PC-9 (cell line): ENCODE results near the gene SLC12A3. TPM values are rescaled to one million over a fixed set of nuclear protein-coding genes. Genes with fewer than 3 reads are reported as not detected.

ENCODE experiments used
- BruUV-seq: library from RNA; stranded (reverse); fragments of 400-500 nt; replicated peaks from 2 replicates; lab custom pipeline; 2021; lab: Mats Ljungman, UMichigan
- CTCF ChIA-PET: fragments of 300-600 bp; sonication (Branson Sonifier 250); formaldehyde crosslinking; loops from one replicate; lab custom pipeline; 2022; ENCODE audit warnings: antibody characterized with exemption; lab: Charles Lee
- POLR2A ChIA-PET: fragments of 300-600 bp; sonication (Branson Sonifier 250); formaldehyde crosslinking; loops from one replicate; lab custom pipeline; 2022; ENCODE audit warnings: antibody characterized with exemption; ENCODE audit not compliant: unreplicated experiment; lab: Charles Lee
- DNase-seq, 2 experiments: peaks; one replicate each; pipeline versions ENCODE4 v3.0.0 to v3.0.0-alpha.2; 2015 to 2022; ENCODE audit warnings: mixed read lengths in 1 of 2
- H2AFZ ChIP-seq: fragments of 200-600 bp; sonication (generic); 2 replicates; pipeline ENCODE4 v1.8.1; 2017; ENCODE audit warnings: antibody characterized with exemption
- H3F3A ChIP-seq: fragments of 200-600 bp; sonication (generic); 2 replicates; pipeline ENCODE4 v1.8.1; 2017; ENCODE audit warnings: antibody characterized with exemption, mild to moderate bottlenecking, low read depth; ENCODE audit not compliant: insufficient read depth
- H3K27ac ChIP-seq: fragments of 200-600 bp; sonication (generic); 2 replicates; pipeline ENCODE4 v1.6.1; 2016; ENCODE audit warnings: mixed run types
- H3K27me3 ChIP-seq: fragments of 200-600 bp; sonication (generic); 2 replicates; pipeline ENCODE4 v1.6.1; 2016; ENCODE audit warnings: low read depth, mixed run types; ENCODE audit not compliant: insufficient read depth
- H3K36me3 ChIP-seq: fragments of 200-600 bp; sonication (generic); 2 replicates; pipeline ENCODE4 v1.6.1; 2016; ENCODE audit warnings: low read depth, mixed run types
- H3K4me1 ChIP-seq: fragments of 200-600 bp; sonication (generic); replicated peaks from 2 replicates; pipeline ENCODE4 v1.6.1; 2016; ENCODE audit warnings: mixed run types; ENCODE audit not compliant: insufficient read depth
- H3K4me2 ChIP-seq: fragments of 200-600 bp; sonication (generic); 2 replicates; pipeline ENCODE4 v1.6.1; 2017; ENCODE audit warnings: mixed run types
- H3K4me3 ChIP-seq: fragments of 200-600 bp; sonication (generic); 2 replicates; pipeline ENCODE4 v1.6.1; 2016; ENCODE audit warnings: mixed run types
- H3K79me2 ChIP-seq: fragments of 200-600 bp; sonication (generic); 2 replicates; pipeline ENCODE4 v1.6.1; 2017; ENCODE audit warnings: low read depth, mixed run types
- H3K9me2 ChIP-seq: fragments of 200-600 bp; sonication (generic); 2 replicates; pipeline ENCODE4 v1.8.1; 2017; ENCODE audit warnings: mild to moderate bottlenecking; ENCODE audit not compliant: insufficient read depth
- H3K9me3 ChIP-seq: fragments of 200-600 bp; sonication (generic); 2 replicates; pipeline ENCODE4 v1.8.1; 2016; ENCODE audit warnings: low read depth; ENCODE audit not compliant: insufficient read depth
- H4K20me1 ChIP-seq: fragments of 200-600 bp; sonication (generic); 2 replicates; pipeline ENCODE4 v1.8.1; 2017; ENCODE audit not compliant: insufficient read depth
- EZH2 ChIP-seq: fragments of 200-600 bp; sonication (generic); IDR thresholded peaks from 2 replicates; pipeline ENCODE4 v1.8.0; 2017; ENCODE audit warnings: antibody characterized with exemption, low read depth
- intact Hi-C: fragments of 100-400 bp; cut with micrococcal nuclease; formaldehyde crosslinking; loops from one replicate; pipeline ENCODE4 v1.10.0; 2022; ENCODE audit not compliant: unreplicated experiment
- total RNA-seq: library from RNA; stranded (reverse); gene quantifications from 2 replicates; pipeline ENCODE4 v1.2.3, GENCODE V29; 2021
- TF ChIP-seq, protein P1 (sequence below): fragments of 200-600 bp; sonication (generic); conservative IDR thresholded peaks from 2 replicates; pipeline ENCODE4 v1.6.1; 2017; ENCODE audit warnings: mixed run types, antibody characterized with exemption, mild to moderate bottlenecking, moderate library complexity

SLC12A3 gene
- total RNA-seq, 1 experiment from 2014 or later = 0.26 TPM

DNA sequence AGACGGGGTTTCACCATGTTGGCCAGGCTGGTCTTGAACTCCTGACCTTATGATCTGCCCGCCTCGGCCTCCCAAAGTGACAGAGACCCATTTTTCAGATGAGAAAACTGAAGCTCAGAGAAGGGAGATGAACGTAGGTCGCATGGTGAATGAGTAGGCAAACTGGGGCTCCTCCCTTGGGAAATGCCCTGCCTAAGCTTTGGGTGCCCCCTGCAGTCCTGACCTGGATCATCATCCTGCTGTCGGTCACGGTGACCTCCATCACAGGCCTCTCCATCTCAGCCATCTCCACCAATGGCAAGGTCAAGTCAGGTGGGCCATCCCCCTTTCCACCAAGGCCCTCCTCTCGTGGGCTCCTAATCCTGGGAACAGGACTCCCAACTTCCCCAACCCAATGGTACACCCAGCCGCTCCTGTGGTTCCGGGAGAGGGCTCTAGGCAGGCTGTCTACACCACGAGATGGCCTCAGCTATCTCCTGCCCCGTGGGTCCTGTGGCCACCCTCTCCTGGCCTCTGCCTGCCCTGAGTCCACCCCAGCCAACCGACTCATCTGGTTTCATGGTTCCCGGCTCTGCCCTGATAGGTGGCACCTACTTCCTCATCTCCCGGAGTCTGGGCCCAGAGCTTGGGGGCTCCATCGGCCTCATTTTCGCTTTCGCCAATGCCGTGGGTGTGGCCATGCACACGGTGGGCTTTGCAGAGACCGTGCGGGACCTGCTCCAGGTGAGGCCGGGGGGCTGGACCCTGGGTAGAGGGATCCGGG lies 4.7 kb downstream of the SLC12A3 start:
- intact Hi-C loops = loop anchor here (2.0 kb wide), 2 partner anchors 75 to 77 kb away; no protein-coding TSS in a partner anchor
- ChIA-PET POLR2A (interaction anchor here (0.6 kb wide), 1 partner anchor 15 kb away, joined by 3 read pairs; no protein-coding TSS in a partner anchor), CTCF (interaction anchor here (0.5 to 1.8 kb wide), 7 partner anchors 16 to 547 kb away, joined by 3 to 9 read pairs (median 3); no protein-coding TSS in a partner anchor)
- Histone ChIP-seq H3K9me2 (no peaks in the 10 kb centered on the region), H2AFZ (no peak overlapping the region), H3K27me3 (no peaks in the 10 kb centered on the region), H3K27ac (no peak overlapping the region), H3K4me1 (peaks cover 7% of the 10 kb centered on the region; the same call in 1 of the 2 replicates), H3K79me2 (no peaks in the 10 kb centered on the region), H3K9me3 (no peaks in the 10 kb centered on the region), H3K4me2 (no peak overlapping the region), H3K36me3 (no peaks in the 10 kb centered on the region), H4K20me1 (no peaks in the 10 kb centered on the region), H3F3A (no peaks in the 10 kb centered on the region), H3K4me3 (no peak overlapping the region)
- no peak for TF ChIP-seq EZH2
- TF ChIP-seq, protein P1, sequence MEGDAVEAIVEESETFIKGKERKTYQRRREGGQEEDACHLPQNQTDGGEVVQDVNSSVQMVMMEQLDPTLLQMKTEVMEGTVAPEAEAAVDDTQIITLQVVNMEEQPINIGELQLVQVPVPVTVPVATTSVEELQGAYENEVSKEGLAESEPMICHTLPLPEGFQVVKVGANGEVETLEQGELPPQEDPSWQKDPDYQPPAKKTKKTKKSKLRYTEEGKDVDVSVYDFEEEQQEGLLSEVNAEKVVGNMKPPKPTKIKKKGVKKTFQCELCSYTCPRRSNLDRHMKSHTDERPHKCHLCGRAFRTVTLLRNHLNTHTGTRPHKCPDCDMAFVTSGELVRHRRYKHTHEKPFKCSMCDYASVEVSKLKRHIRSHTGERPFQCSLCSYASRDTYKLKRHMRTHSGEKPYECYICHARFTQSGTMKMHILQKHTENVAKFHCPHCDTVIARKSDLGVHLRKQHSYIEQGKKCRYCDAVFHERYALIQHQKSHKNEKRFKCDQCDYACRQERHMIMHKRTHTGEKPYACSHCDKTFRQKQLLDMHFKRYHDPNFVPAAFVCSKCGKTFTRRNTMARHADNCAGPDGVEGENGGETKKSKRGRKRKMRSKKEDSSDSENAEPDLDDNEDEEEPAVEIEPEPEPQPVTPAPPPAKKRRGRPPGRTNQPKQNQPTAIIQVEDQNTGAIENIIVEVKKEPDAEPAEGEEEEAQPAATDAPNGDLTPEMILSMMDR = peak; percentile 44; the same call in 1 of the 2 replicates
- BruUV-seq = no TSS peak
- DNase-seq = peak in 1 of 2 experiments; percentile 42

DNA sequence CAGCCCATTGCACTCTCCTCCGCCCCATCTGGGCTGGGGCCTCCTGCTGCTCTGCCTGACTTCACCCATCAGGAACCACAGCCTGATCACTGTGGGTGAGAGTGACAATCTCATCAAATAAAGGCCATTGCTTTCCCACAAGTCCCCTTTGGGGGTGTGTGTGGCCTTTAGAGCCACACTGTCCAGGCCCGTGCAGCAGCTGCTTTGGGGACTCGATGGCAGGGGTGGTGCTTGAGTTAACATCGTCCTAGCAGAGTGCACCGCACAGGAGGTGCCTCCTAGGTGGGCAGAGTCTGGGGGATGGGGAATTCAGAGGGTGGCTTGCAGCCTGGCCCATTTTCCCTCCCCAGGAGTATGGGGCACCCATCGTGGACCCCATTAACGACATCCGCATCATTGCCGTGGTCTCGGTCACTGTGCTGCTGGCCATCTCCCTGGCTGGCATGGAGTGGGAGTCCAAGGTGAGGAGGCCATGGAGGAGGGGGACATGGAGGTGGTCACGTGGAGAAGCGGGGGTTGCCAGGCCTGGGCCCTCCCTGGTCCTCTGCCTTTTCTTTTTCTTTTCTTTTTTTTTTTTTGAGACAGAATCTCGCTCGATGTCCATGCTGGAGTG lies 5.4 kb downstream of the SLC12A3 start:
- intact Hi-C loops = loop anchor here (2.0 kb wide), 1 partner anchor 74 kb away; no protein-coding TSS in a partner anchor
- Histone ChIP-seq H3K4me1 (peaks cover 7% of the 10 kb centered on the region; the same call in 1 of the 2 replicates), H3F3A (no peaks in the 10 kb centered on the region), H3K9me3 (no peaks in the 10 kb centered on the region), H4K20me1 (no peaks in the 10 kb centered on the region), H3K9me2 (no peaks in the 10 kb centered on the region), H3K36me3 (no peaks in the 10 kb centered on the region), H3K4me2 (no peak overlapping the region), H2AFZ (no peak overlapping the region), H3K4me3 (no peak overlapping the region), H3K79me2 (no peaks in the 10 kb centered on the region), H3K27ac (no peak overlapping the region), H3K27me3 (no peaks in the 10 kb centered on the region)
- TF ChIP-seq, protein P1 = no peak
- no peak for TF ChIP-seq EZH2
- no TSS peak for BruUV-seq
- no peak for DNase-seq
- ChIA-PET CTCF (interaction anchor here (0.7 to 1.8 kb wide), 3 partner anchors 78 to 546 kb away, joined by 3 to 9 read pairs (median 7); no protein-coding TSS in a partner anchor), POLR2A (no interaction called here)

DNA sequence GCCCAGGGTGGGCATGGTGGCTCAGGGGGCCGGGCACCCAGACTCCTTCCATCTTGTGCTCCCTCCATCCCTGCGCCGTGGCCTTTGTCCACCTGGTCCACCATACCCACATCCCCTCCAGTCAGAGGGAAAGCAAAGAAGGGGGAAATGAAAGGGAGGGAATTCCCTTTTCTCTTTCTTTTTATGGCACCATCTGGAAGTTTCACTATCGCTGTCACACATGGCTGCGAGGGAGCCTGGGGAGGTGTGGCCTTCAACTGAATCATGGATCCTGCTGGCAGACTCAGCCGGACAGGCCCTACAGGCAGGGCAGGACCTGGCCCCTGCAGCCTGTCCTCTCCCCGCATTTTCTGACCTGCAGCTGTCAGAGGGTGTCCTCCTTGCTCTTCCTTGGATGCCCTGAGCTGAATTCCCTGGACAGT lies 6.2 kb downstream of the SLC12A3 start:
- CTCF ChIA-PET = interaction anchor here (0.6 to 0.7 kb wide), 2 partner anchors 20 to 206 kb away, joined by 7 to 10 read pairs; no protein-coding TSS in a partner anchor
- no peak overlapping the region for H2AFZ ChIP-seq
- no peak overlapping the region for H3K4me3 ChIP-seq
- H3K9me3 ChIP-seq = no peaks in the 10 kb centered on the region
- POLR2A ChIA-PET = no interaction called here
- H3K27me3 ChIP-seq = no peaks in the 10 kb centered on the region
- no peaks in the 10 kb centered on the region for H3F3A ChIP-seq
- peak overlapping the region; percentile 25; the same call in 1 of the 2 replicates for H3K4me2 ChIP-seq
- intact Hi-C loops = loop anchor here (1.0 to 2.0 kb wide), 5 partner anchors 62 to 429 kb away; no protein-coding TSS in a partner anchor
- H3K79me2 ChIP-seq = no peaks in the 10 kb centered on the region
- DNase-seq = peak; percentile 51 to 75
- TF ChIP-seq EZH2 = no peak
- TF ChIP-seq, protein P1 = no peak
- H3K36me3 ChIP-seq = no peaks in the 10 kb centered on the region
- H3K9me2 ChIP-seq = no peaks in the 10 kb centered on the region
- H3K27ac ChIP-seq = no peak overlapping the region
- no TSS peak for BruUV-seq
- H4K20me1 ChIP-seq = no peaks in the 10 kb centered on the region
- H3K4me1 ChIP-seq = peaks cover 7% of the 10 kb centered on the region; the same call in 1 of the 2 replicates
